Esophagus muscularis mucosa (tissue), 4 donors: ENCODE measurements around the gene SEC62. TPM values are rescaled to one million over a fixed set of nuclear protein-coding genes. Genes with fewer than 3 reads are reported as not detected.

Source experiments
- DNase-seq: peaks from one replicate; pipeline ENCODE4 v3.0.0-alpha.2; 2017; ENCODE audit errors: extremely low spot score
- H3K27ac ChIP-seq, 4 donors: fragments of 200-600 bp; sonication (generic); replicated peaks in 1 of 4; 1 replicate in 3 of 4; 2 replicates in 1 of 4; pipeline ENCODE4 v1.5.1; 2016 to 2019; ENCODE audit warnings: mild to moderate bottlenecking in 1 of 4
- H3K27me3 ChIP-seq, 4 donors: fragments of 200-600 bp; sonication (generic); one replicate each; pipeline versions ENCODE4 v1.5.1 to v1.6.0; 2016 to 2019
- H3K36me3 ChIP-seq, 4 donors: fragments of 200-600 bp; sonication (generic); one replicate each; pipeline ENCODE4 v1.5.1; 2016 to 2019
- H3K4me1 ChIP-seq, 4 donors: fragments of 200-600 bp; sonication (generic); one replicate each; pipeline ENCODE4 v1.5.1; 2016 to 2019
- H3K4me3 ChIP-seq, 4 donors: fragments of 200-600 bp; sonication (generic); 1 replicate in 2 of 4; 2 replicates in 2 of 4; pipeline ENCODE4 v1.5.1; 2016 to 2019; ENCODE audit warnings: mild to moderate bottlenecking in 4 of 4, moderate library complexity in 1 of 4
- H3K9me3 ChIP-seq, 4 donors: fragments of 200-600 bp; sonication (generic); 1 replicate in 3 of 4; 2 replicates in 1 of 4; pipeline ENCODE4 v1.5.1; 2016 to 2019
- EP300 ChIP-seq: sonication (generic); formaldehyde crosslinking; IDR thresholded peaks from one replicate; pipeline ENCODE4 v1.6.1; 2017; ENCODE audit warnings: antibody characterized with exemption
- POLR2A ChIP-seq: fragments of 450-650 bp; IDR thresholded peaks from one replicate; pipeline ENCODE4 v1.6.1; 2017; ENCODE audit warnings: antibody characterized with exemption, moderate library complexity, mild to moderate bottlenecking, low read depth
- POLR2AphosphoS5 ChIP-seq, 2 donors: sonication (generic); formaldehyde crosslinking; IDR thresholded peaks; one replicate each; pipeline ENCODE4 v1.6.1; 2017; ENCODE audit warnings: antibody characterized with exemption in 2 of 2
- WGBS: methylation state at CpG from one replicate; pipeline ENCODE4 v1.1.5; 2018; 5-methylcytosine and 5-hydroxymethylcytosine counted together
- intact Hi-C: fragments of 100-400 bp; cut with DNase I; formaldehyde crosslinking; loops from one replicate; pipeline ENCODE4 v1.15.1; 2023
- total RNA-seq, 4 donors: library from RNA; depleted of rRNA; stranded (reverse); fragments of >200 nt; gene quantifications; one replicate each; pipeline versions ENCODE4 v1.1.0 to v1.2.1, GENCODE V29; 2016
- TF ChIP-seq, protein P1 (sequence below), 3 experiments: fragments of 200-600 bp in 2 of 3; fragments of 450-650 bp in 1 of 3; sonication (generic) in 2 of 3; IDR thresholded peaks; one replicate each; pipeline ENCODE4 v1.5.1; 2017 to 2019; ENCODE audit warnings: antibody characterized with exemption in 3 of 3, mild to moderate bottlenecking in 2 of 3, moderate library complexity in 1 of 3

The SEC62 gene
- total RNA-seq, 4 donors from 2014 or later: 65.6 to 71.8 (median 69.3) TPM

DNA sequence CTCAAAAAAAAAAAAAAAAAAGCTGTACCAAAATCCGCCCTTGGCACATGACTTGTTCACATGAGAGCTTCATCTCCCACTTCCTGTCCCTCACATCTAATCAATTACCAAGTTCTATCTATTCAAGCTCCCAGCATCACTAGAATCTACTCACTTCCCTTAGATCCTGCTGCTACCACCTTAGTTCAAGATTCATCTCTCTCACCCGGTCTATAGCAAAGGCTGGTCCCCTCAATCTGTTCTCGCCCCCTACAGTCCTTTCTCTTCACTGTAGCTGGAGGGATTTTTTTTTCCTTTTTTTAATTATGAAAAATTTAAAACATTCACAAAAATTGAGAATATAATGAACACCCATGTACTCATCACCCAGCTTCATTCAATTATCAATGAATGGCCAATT lies 54.5 kb downstream of the SEC62 start:
- Histone ChIP-seq H3K27me3 (no peaks in the 10 kb centered on the region), H3K9me3 (no peaks in the 10 kb centered on the region), H3K4me1 (no peaks in the 10 kb centered on the region), H3K27ac (no peak overlapping the region), H3K4me3 (no peak overlapping the region), H3K36me3 (no peaks in the 10 kb centered on the region)
- TF ChIP-seq EP300 (no peak), POLR2A (no peak), POLR2AphosphoS5 (IDR thresholded peaks at IDR 0.05) (no peak)
- TF ChIP-seq, protein P1, sequence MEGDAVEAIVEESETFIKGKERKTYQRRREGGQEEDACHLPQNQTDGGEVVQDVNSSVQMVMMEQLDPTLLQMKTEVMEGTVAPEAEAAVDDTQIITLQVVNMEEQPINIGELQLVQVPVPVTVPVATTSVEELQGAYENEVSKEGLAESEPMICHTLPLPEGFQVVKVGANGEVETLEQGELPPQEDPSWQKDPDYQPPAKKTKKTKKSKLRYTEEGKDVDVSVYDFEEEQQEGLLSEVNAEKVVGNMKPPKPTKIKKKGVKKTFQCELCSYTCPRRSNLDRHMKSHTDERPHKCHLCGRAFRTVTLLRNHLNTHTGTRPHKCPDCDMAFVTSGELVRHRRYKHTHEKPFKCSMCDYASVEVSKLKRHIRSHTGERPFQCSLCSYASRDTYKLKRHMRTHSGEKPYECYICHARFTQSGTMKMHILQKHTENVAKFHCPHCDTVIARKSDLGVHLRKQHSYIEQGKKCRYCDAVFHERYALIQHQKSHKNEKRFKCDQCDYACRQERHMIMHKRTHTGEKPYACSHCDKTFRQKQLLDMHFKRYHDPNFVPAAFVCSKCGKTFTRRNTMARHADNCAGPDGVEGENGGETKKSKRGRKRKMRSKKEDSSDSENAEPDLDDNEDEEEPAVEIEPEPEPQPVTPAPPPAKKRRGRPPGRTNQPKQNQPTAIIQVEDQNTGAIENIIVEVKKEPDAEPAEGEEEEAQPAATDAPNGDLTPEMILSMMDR (IDR thresholded peaks at IDR 0.05): no peak
- DNase-seq: no peak
- 71% methylated on average over 3 of the region's 3 CpGs for WGBS
- intact Hi-C loops: no loop called here

DNA sequence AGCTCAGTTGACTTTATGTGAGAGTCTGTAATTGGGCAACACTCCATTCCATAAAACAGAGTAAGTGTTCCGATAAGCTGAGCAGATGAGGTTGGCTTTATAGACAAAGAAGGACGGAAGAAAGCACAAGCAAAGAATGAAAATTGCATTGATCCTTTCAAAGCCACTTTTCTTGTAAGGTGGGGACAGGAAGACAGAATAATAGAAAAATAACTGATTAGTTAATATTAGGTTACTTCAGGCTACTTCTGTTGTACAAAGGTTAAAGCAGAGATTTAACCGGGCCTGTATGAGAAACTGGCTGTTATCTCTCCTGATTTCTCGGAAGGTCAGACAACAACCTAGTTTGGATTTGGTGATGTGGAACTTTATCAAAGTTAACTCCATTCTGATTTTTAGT lies 55.7 kb downstream of the SEC62 start:
- Histone ChIP-seq H3K4me3 (no peak overlapping the region), H3K36me3 (no peaks in the 10 kb centered on the region), H3K27ac (no peak overlapping the region), H3K4me1 (no peaks in the 10 kb centered on the region), H3K9me3 (no peaks in the 10 kb centered on the region), H3K27me3 (no peaks in the 10 kb centered on the region)
- TF ChIP-seq POLR2A: no peak
- TF ChIP-seq EP300: no peak
- TF ChIP-seq, protein P1 (IDR thresholded peaks at IDR 0.05): no peak
- TF ChIP-seq POLR2AphosphoS5 (IDR thresholded peaks at IDR 0.05): no peak
- no peak for DNase-seq
- intact Hi-C loops: no loop called here
- WGBS: 95% methylated on average over 4 of the region's 4 CpGs

DNA sequence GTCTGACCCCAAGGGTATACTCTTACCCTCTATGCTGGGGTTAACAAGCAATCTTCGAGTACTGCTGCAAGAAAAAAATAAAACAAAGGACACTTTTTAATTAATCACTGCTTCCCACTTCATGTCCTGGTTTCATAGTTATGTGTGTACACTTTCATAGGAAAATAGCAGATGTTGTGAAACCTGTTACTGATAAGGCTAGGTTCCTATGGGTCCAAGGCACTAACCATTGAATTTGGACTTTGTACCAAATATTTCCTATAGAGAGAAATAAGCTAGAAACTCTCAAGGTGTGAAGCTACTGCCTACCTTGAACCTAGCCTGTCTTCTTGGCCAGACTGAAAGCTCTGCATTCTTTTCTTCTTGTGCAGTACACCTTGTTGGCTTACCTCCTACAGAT lies 56.6 kb downstream of the SEC62 start:
- no peak for TF ChIP-seq POLR2A
- TF ChIP-seq EP300: no peak
- DNase-seq: no peak
- H3K27ac ChIP-seq: no peak overlapping the region
- H3K27me3 ChIP-seq: no peaks in the 10 kb centered on the region
- no peaks in the 10 kb centered on the region for H3K36me3 ChIP-seq
- 74% methylated on average over 1 of the region's 1 CpG for WGBS
- intact Hi-C loops: no loop called here
- H3K9me3 ChIP-seq: no peaks in the 10 kb centered on the region
- H3K4me1 ChIP-seq: no peaks in the 10 kb centered on the region
- no peak overlapping the region for H3K4me3 ChIP-seq

DNA sequence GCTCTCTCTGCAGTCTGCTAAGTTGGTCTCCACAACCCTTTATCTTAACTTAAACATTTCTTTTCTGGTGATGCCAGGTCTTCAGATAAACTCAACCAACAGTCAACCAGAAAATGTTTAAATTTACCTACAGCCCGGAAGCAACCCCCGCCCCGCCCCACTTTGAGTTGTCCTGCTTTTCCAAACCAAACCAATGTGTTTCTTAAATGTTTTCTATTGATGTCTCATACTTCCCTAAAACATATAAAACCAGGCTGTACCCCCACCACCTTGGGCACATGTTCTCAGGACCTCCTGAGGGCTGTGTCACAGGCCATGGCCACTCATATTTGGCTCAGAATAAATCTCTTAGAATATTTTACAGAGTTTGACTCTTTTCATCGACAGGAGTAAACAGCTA lies 58.0 kb downstream of the SEC62 start:
- no peak for DNase-seq
- intact Hi-C loops: no loop called here
- 88% methylated on average over 4 of the region's 4 CpGs for WGBS
- Histone ChIP-seq H3K4me3 (no peak overlapping the region), H3K27me3 (no peaks in the 10 kb centered on the region), H3K27ac (no peak overlapping the region), H3K9me3 (no peaks in the 10 kb centered on the region), H3K36me3 (no peaks in the 10 kb centered on the region), H3K4me1 (no peaks in the 10 kb centered on the region)
- no peak for TF ChIP-seq POLR2A
- no peak for TF ChIP-seq EP300
- no peak for TF ChIP-seq POLR2AphosphoS5 (IDR thresholded peaks at IDR 0.05)
- TF ChIP-seq, protein P1 (IDR thresholded peaks at IDR 0.05): no peak

DNA sequence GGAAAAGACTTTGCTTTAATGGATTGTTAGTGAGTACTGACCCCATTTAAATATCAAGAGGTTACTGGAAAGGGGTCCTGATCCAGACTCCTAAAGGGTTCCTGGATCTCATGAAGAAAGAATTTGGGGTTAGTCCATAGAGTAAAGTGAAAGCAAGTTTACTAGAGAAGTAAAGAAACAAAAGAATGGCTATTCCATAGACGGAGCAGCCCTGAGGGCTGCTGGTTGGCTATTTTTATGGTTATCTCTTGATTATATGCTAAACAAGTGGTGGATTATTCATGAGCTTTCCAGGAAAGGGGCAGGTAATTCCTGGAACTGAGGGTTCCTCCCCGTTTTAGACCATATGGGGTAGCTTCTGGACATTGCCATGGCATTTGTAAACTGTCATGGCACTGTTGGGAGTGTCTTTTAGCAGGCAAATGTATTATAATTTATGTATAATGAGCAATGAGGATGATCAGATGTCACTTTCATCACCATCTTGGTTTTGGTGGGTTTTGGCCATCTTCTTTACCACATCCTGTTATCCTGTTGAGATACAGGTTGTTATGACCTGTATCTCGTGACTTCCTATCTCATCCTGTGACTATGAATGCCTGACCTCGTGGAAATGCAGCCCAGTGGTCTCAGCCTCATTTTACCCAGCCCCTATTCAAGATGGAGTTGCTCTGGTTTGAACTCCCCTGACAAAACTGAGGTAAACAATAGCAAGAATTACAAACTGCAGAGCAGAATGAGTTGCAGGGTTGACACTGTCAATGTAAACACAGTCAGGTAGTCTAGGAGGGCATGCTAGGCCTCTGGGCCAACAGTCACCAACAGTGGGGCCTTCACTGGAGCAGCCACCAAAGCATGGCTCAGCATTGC lies 60.9 kb downstream of the SEC62 start:
- Histone ChIP-seq H3K27me3 (no peaks in the 10 kb centered on the region), H3K4me1 (no peaks in the 10 kb centered on the region), H3K36me3 (no peaks in the 10 kb centered on the region), H3K4me3 (no peak overlapping the region), H3K27ac (no peak overlapping the region), H3K9me3 (no peaks in the 10 kb centered on the region)
- TF ChIP-seq POLR2A (no peak), EP300 (no peak), POLR2AphosphoS5 (IDR thresholded peaks at IDR 0.05) (no peak)
- TF ChIP-seq, protein P1 (IDR thresholded peaks at IDR 0.05): no peak
- intact Hi-C loops: no loop called here
- no peak for DNase-seq
- WGBS: 81% methylated on average over 4 of the region's 4 CpGs
